Uterus (tissue), 4 donors: ENCODE results near the gene NCAPD3. TPM values are rescaled to one million over a fixed set of nuclear protein-coding genes. Genes with fewer than 3 reads are reported as not detected.
"Not testable (repeated sequence)": the region's sequence is repeated elsewhere in the genome, so short reads cannot be mapped to it uniquely, and the experiment has no call there.

Source experiments
- DNase-seq, 2 donors: peaks; one replicate each; pipeline ENCODE4 v3.0.0-alpha.2; 2019 to 2020
- H3K27ac ChIP-seq, 2 donors: fragments of 200-600 bp; sonication (generic); 1 replicate in 1 of 2; 2 replicates in 1 of 2; pipeline ENCODE4 v1.5.1; 2016 to 2018
- H3K27me3 ChIP-seq, 2 donors: fragments of 200-600 bp; sonication (generic); one replicate each; pipeline ENCODE4 v1.5.1; 2018 to 2019; ENCODE audit warnings: control low read depth in 1 of 2
- H3K36me3 ChIP-seq, 2 donors: fragments of 200-600 bp; sonication (generic); one replicate each; pipeline ENCODE4 v1.5.1; 2019; ENCODE audit warnings: control low read depth in 1 of 2
- H3K4me1 ChIP-seq, 2 donors: fragments of 200-600 bp; sonication (generic); one replicate each; pipeline ENCODE4 v1.5.1; 2018 to 2019; ENCODE audit warnings: control low read depth in 1 of 2
- H3K4me3 ChIP-seq, 2 donors: fragments of 200-600 bp; sonication (generic); 1 replicate in 1 of 2; 2 replicates in 1 of 2; pipeline ENCODE4 v1.5.1; 2018 to 2019; ENCODE audit warnings: mild to moderate bottlenecking in 1 of 2
- H3K9me3 ChIP-seq, 2 donors: fragments of 200-600 bp; sonication (generic); one replicate each; pipeline ENCODE4 v1.5.1; 2019; ENCODE audit warnings: control low read depth in 1 of 2
- POLR2A ChIP-seq, 2 donors: fragments of 450-650 bp; IDR thresholded peaks; one replicate each; pipeline ENCODE4 v1.6.1; 2016; ENCODE audit warnings: antibody characterized with exemption in 2 of 2, mild to moderate bottlenecking in 1 of 2, moderate library complexity in 1 of 2
- intact Hi-C: fragments of 100-400 bp; cut with DNase I; formaldehyde crosslinking; loops from one replicate; pipeline ENCODE4 v1.15.1; 2023; ENCODE audit warnings: low total_unique reads
- total RNA-seq, 4 donors: library from RNA; depleted of rRNA in 3 of 4; stranded (reverse); fragments of >200 nt in 3 of 4; gene quantifications; one replicate each; pipeline versions ENCODE4 v1.1.0 to v1.2.4, GENCODE V29; 2014 to 2023
- TF ChIP-seq, protein P1 (sequence below), 4 experiments: fragments of 200-600 bp in 2 of 4; fragments of 450-650 bp in 2 of 4; sonication (generic) in 2 of 4; IDR thresholded peaks; one replicate each; pipeline ENCODE4 v1.5.1; 2016 to 2019; ENCODE audit warnings: antibody characterized with exemption in 4 of 4, mild to moderate bottlenecking in 2 of 4, moderate library complexity in 1 of 4
- donor health status: DM: yes; HTN: yes; CAD: no.

The NCAPD3 gene
- total RNA-seq, 4 donors from 2014 or later, result 6.4 to 27.1 (median 9.9) TPM

DNA sequence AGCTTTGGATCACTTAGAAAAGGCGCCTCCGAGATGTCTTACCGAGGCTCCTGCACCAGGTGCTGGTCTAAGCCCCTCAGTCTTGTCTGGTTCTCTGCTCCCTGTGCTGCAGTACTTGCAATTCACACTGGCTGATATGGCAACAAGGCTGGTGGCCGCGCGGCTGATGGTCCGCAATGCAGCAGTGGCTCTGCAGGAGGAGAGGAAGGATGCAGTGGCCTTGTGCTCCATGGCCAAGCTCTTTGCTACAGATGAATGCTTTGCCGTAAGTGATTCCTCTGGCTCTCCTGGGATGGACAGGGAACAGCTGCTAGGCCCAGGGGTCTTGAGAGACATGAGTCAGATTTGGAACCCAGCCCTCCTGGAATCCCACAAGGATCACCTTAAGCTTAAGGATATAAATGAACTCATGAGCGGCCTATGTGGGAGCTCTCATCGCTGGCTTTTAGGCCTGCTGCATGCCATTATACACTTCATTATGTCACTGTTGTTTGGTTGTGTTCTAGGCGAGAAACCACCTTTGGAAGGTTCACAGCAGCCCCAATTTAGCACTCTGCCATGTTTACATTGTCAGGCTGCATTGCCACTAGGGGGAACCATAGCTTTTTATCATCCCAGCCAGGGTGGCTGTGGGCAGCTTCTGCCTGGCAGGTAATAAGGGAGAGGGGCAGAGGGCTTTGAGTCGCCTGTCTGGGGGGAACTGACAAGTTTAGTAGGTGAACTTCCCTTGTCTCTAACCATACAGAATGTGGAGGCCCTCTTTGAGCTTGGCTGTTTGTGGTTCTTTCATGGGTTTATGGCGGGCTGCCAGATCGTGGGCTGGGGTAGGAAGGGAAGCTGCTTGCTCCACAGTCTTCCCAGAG lies 38.1 kb upstream of the NCAPD3 start:
- Histone ChIP-seq H3K4me1 (no peaks in the 10 kb centered on the region), H3K36me3 (no peaks in the 10 kb centered on the region), H3K4me3 (no peak overlapping the region), H3K27me3 (no peaks in the 10 kb centered on the region), H3K27ac (no peak overlapping the region), H3K9me3 (no peaks in the 10 kb centered on the region)
- intact Hi-C loops, result loop anchor here (10.0 kb wide), 1 partner anchor 47 kb away; no protein-coding TSS in a partner anchor
- TF ChIP-seq, protein P1, sequence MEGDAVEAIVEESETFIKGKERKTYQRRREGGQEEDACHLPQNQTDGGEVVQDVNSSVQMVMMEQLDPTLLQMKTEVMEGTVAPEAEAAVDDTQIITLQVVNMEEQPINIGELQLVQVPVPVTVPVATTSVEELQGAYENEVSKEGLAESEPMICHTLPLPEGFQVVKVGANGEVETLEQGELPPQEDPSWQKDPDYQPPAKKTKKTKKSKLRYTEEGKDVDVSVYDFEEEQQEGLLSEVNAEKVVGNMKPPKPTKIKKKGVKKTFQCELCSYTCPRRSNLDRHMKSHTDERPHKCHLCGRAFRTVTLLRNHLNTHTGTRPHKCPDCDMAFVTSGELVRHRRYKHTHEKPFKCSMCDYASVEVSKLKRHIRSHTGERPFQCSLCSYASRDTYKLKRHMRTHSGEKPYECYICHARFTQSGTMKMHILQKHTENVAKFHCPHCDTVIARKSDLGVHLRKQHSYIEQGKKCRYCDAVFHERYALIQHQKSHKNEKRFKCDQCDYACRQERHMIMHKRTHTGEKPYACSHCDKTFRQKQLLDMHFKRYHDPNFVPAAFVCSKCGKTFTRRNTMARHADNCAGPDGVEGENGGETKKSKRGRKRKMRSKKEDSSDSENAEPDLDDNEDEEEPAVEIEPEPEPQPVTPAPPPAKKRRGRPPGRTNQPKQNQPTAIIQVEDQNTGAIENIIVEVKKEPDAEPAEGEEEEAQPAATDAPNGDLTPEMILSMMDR (IDR thresholded peaks at IDR 0.05), result peak in 1 of 4 experiments; percentile 6
- TF ChIP-seq POLR2A (IDR thresholded peaks at IDR 0.05), result no peak
- DNase-seq, result no peak

DNA sequence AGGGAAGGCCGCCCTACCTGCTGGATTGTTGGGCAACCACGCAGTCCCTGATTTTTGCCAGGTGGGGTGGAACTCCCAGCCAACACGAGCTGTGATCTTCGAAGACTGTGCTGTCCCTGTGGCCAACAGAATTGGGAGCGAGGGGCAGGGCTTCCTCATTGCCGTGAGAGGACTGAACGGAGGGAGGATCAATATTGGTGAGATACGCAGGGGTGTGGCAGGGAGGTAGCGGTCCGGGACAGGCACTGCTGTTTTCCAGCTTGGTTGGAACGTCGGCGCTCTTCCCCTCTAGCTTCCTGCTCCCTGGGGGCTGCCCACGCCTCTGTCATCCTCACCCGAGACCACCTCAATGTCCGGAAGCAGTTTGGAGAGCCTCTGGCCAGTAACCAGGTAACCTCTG lies 37.2 kb upstream of the NCAPD3 start:
- no peak for TF ChIP-seq POLR2A (IDR thresholded peaks at IDR 0.05)
- TF ChIP-seq, protein P1 (IDR thresholded peaks at IDR 0.05), result no peak
- Histone ChIP-seq H3K27ac (no peak overlapping the region), H3K36me3 (no peaks in the 10 kb centered on the region), H3K27me3 (no peaks in the 10 kb centered on the region), H3K9me3 (no peaks in the 10 kb centered on the region), H3K4me1 (no peaks in the 10 kb centered on the region), H3K4me3 (no peak overlapping the region)
- DNase-seq, result no peak
- intact Hi-C loops, result loop anchor here (10.0 kb wide), 1 partner anchor 46 kb away; no protein-coding TSS in a partner anchor

- TF ChIP-seq POLR2A (IDR thresholded peaks at IDR 0.05), result no peak
- TF ChIP-seq, protein P1 (IDR thresholded peaks at IDR 0.05), result no peak
- intact Hi-C loops, result loop anchor here (10.0 kb wide), 1 partner anchor 46 kb away; no protein-coding TSS in a partner anchor
- no peaks in the 10 kb centered on the region for H3K4me1 ChIP-seq
- H3K27me3 ChIP-seq, result no peaks in the 10 kb centered on the region
- H3K36me3 ChIP-seq, result no peaks in the 10 kb centered on the region
- no peak for DNase-seq
- H3K9me3 ChIP-seq, result no peaks in the 10 kb centered on the region
- no peak overlapping the region for H3K4me3 ChIP-seq
- no peak overlapping the region for H3K27ac ChIP-seq
These were observed 36.7 kb upstream of the NCAPD3 start for GRCh38 chr11:134260503-134260902.

- no peaks in the 10 kb centered on the region for H3K9me3 ChIP-seq
- DNase-seq, result no peak
- intact Hi-C loops, result no loop called here
- H3K4me1 ChIP-seq, result peaks cover 0 to 8% of the 10 kb centered on the region in 2 donors
- no peak for TF ChIP-seq POLR2A (IDR thresholded peaks at IDR 0.05)
- TF ChIP-seq, protein P1 (IDR thresholded peaks at IDR 0.05), result no peak
- no peaks in the 10 kb centered on the region for H3K36me3 ChIP-seq
- H3K27ac ChIP-seq, result no peak overlapping the region
- no peak overlapping the region for H3K4me3 ChIP-seq
- no peaks in the 10 kb centered on the region for H3K27me3 ChIP-seq
These were observed 34.8 kb upstream of the NCAPD3 start for GRCh38 chr11:134258577-134258976.

GRCh38 chr11:134257101-134257500 lies 33.3 kb upstream of the NCAPD3 start:
- intact Hi-C loops, result no loop called here

GRCh38 chr11:134255184-134255561 lies 31.4 kb upstream of the NCAPD3 start:
- H3K27ac ChIP-seq, H3K36me3 ChIP-seq, H3K4me3 ChIP-seq, intact Hi-C loops, H3K9me3 ChIP-seq, DNase-seq, H3K27me3 ChIP-seq, H3K4me1 ChIP-seq: not testable (repeated sequence)

More at GRCh38 chr11:134257101-134257500, 33.3 kb upstream of the NCAPD3 start:
- Histone ChIP-seq H3K27ac (no peak overlapping the region), H3K4me1 (peaks cover under 1 to 8% of the 10 kb centered on the region in 2 donors), H3K9me3 (no peaks in the 10 kb centered on the region), H3K4me3 (no peak overlapping the region), H3K36me3 (no peaks in the 10 kb centered on the region), H3K27me3 (no peaks in the 10 kb centered on the region)
- TF ChIP-seq, protein P1 (IDR thresholded peaks at IDR 0.05), result no peak
- TF ChIP-seq POLR2A (IDR thresholded peaks at IDR 0.05), result no peak
- no peak for DNase-seq
